ENCODE results near the gene CHRNA1.
"Not testable (repeated sequence)": the region's sequence is repeated elsewhere in the genome, so short reads cannot be mapped to it uniquely, and the experiment has no call there.

DNA sequence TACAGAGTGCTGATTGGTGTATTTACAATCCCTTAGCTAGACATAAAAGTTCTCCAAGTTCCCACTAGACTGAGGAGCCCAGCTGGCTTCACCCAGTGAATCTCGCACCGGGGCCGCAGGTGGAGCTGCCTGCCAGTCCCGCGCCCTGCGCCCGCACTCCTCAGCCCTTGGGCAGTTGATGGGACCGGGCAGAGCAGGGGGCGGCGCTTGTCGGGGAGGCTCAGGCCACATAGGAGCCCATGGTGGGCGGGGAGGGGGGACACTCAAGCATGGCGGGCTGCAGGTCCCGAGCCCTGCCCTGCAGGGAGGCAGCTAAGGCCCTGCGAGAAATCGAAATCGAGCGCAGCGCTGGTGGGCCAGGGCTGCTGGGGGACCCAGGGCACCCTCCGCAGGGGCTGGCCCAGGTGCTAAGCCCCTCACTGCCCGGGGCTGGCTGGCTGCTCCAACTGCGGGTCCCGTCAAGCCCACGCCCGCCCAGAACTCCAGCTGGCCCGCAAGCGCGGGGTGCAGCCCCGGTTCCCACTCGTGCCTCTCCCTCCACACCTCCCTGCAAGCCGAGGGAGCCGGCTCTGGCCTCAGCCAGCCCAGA lies 54.8 kb downstream of the CHRNA1 start:
- TF ChIP-seq POLR2A, CTCF (IDR thresholded peaks at IDR 0.05): not testable (repeated sequence)

Measured in adrenal gland (tissue), 5 donors.